ENCODE data around the gene TRMT11. TPM values are rescaled to one million over a fixed set of nuclear protein-coding genes. Genes with fewer than 3 reads are reported as not detected.

Gene TRMT11
- polyA plus RNA-seq, 1 of the 3 experiments (the other 2 are of a cell fraction), result 15.0 TPM

DNA sequence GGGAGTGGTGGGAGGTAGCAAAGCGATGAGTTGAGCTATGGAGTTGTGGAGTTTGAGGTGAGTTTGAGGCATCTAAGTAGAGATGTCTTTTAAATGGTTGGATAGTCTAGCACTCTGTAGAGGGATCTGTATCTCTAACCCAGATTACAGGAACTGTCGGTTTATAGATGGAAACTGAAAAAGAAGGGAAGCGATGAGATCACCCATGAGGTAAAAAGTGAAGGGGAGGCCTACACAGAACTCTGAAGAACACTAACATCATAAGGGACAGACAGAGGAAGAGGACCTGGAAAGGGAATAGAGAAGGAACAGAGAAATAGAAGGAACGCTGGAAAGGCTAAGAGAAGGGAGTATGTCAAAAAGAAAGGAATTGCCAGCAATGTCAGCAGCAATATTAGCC is 27.3 kb upstream of the TRMT11 start:
- H3K9ac ChIP-seq, result no peak overlapping the region
- peaks cover 4% of the 10 kb centered on the region for H3F3A ChIP-seq (replicated peaks; ENCODE audit: insufficient read depth)
- H4K20me1 ChIP-seq (ENCODE audit: insufficient read depth), result no peaks in the 10 kb centered on the region
- no peaks in the 10 kb centered on the region for H3K9me2 ChIP-seq
- 96% methylated on average over 4 of the region's 4 CpGs for WGBS (ENCODE audit: low lambda C conversion rate)
- H2AFZ ChIP-seq (ENCODE audit: low read depth), result no peak overlapping the region
- peaks cover 8 to 11% of the 10 kb centered on the region in 2 experiments; a peak in 3 of 4 replicates for H3K4me1 ChIP-seq (ENCODE audit: control insufficient read depth in 1 of 2, insufficient read depth in 2 of 2, low read depth in 1 of 2, low read length in 1 of 2)
- H3K27ac ChIP-seq (ENCODE audit: low read depth in 2 of 2, low read length in 1 of 2), result no peak overlapping the region
- ChIA-PET POLR2A (interaction anchor here (1.4 kb wide), 1 partner anchor 178 kb away, joined by 3 read pairs; no protein-coding TSS in a partner anchor), CTCF (interaction anchor here (1.2 to 6.4 kb wide), 3 partner anchors 16 to 179 kb away, joined by 3 to 58 read pairs (median 46); no protein-coding TSS in a partner anchor)
- peaks cover 0 to 2% of the 10 kb centered on the region in 2 experiments for H3K36me3 ChIP-seq (replicated peaks in 1 of 2; ENCODE audit: control insufficient read depth in 1 of 2, insufficient read depth in 2 of 2, low read length in 1 of 2)
- H3K4me2 ChIP-seq, result no peak overlapping the region
- no peak overlapping the region for H3K4me3 ChIP-seq (ENCODE audit: low read depth in 2 of 2, low read length in 1 of 2)
- H3K9me3 ChIP-seq, result no peaks in the 10 kb centered on the region
- no peaks in the 10 kb centered on the region for H3K27me3 ChIP-seq (ENCODE audit: insufficient read depth)
- TF ChIP-seq, protein P1, sequence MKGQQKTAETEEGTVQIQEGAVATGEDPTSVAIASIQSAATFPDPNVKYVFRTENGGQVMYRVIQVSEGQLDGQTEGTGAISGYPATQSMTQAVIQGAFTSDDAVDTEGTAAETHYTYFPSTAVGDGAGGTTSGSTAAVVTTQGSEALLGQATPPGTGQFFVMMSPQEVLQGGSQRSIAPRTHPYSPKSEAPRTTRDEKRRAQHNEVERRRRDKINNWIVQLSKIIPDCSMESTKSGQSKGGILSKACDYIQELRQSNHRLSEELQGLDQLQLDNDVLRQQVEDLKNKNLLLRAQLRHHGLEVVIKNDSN (IDR thresholded peaks at IDR 0.05; ENCODE audit: borderline replicate concordance, low read depth), result no peak
- TF ChIP-seq TEAD4 (IDR thresholded peaks at IDR 0.05; ENCODE audit: borderline replicate concordance, insufficient read depth), result no peak
- TF ChIP-seq EP300 (IDR thresholded peaks at IDR 0.05; ENCODE audit: borderline replicate concordance in 1 of 2, low read depth in 1 of 2, low read length in 1 of 2), result no peak
- H3K79me2 ChIP-seq (ENCODE audit: insufficient read depth), result peaks cover 14% of the 10 kb centered on the region; the same call in 1 of the 2 replicates
- DNase-seq, result no peak

DNA sequence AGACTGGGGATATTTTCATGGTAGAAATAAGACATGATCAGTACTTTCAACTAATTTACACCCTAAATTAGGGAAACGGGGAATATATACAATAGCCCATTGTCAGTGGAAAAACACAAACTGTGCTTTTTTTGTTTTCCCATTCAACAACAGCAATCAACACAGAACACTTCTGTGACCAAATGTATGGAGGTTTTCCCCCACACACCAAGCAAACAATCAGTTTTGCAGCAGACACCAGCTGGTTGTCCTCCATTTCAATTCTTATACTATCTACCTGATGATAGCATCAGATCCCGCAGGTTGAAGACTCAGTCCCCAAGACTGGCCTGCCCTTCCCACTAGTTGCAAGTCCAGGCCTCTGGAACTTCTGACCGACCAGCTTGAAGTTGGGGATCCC is 25.2 kb upstream of the TRMT11 start:
- POLR2A ChIA-PET, result interaction anchor here (1.2 kb wide), 1 partner anchor 180 kb away, joined by 3 read pairs; no protein-coding TSS in a partner anchor
- no peak overlapping the region for H2AFZ ChIP-seq (ENCODE audit: low read depth)
- no peaks in the 10 kb centered on the region for H3K9me3 ChIP-seq

More for the DNA sequence above, 25.2 kb upstream of the TRMT11 start:
- H4K20me1 ChIP-seq (ENCODE audit: insufficient read depth), result no peaks in the 10 kb centered on the region
- no peak for DNase-seq
- H3F3A ChIP-seq (replicated peaks; ENCODE audit: insufficient read depth), result peaks cover 4% of the 10 kb centered on the region
- no peaks in the 10 kb centered on the region for H3K9me2 ChIP-seq
- no peaks in the 10 kb centered on the region for H3K27me3 ChIP-seq (ENCODE audit: insufficient read depth)
- peaks cover 14% of the 10 kb centered on the region; the same call in 1 of the 2 replicates for H3K79me2 ChIP-seq (ENCODE audit: insufficient read depth)
- H3K4me3 ChIP-seq (ENCODE audit: low read depth in 2 of 2, low read length in 1 of 2), result no peak overlapping the region
- no peak overlapping the region for H3K27ac ChIP-seq (ENCODE audit: low read depth in 2 of 2, low read length in 1 of 2)
- H3K36me3 ChIP-seq (replicated peaks in 1 of 2; ENCODE audit: control insufficient read depth in 1 of 2, insufficient read depth in 2 of 2, low read length in 1 of 2), result peaks cover 0 to 2% of the 10 kb centered on the region in 2 experiments
- CTCF ChIA-PET, result interaction anchor here (0.9 to 6.4 kb wide), 5 partner anchors 14 to 180 kb away, joined by 3 to 46 read pairs (median 4); partner anchors contain the start of gene NCOA7
- TF ChIP-seq FOXJ3 (CRISPR knock-in tag; IDR thresholded peaks at IDR 0.05) (no peak), FOXM1 (IDR thresholded peaks at IDR 0.05; ENCODE audit: low read depth) (no peak), SMC3 (IDR thresholded peaks at IDR 0.05; ENCODE audit: low read depth, low read length) (no peak), ELF1 (IDR thresholded peaks at IDR 0.05) (no peak), FOSL2 (IDR thresholded peaks at IDR 0.05; ENCODE audit: borderline replicate concordance, low read depth) (no peak), TEAD4 (IDR thresholded peaks at IDR 0.05; ENCODE audit: borderline replicate concordance, insufficient read depth) (no peak), NFIC (IDR thresholded peaks at IDR 0.05; ENCODE audit: borderline replicate concordance) (no peak), POLR2AphosphoS5 (IDR thresholded peaks at IDR 0.05; ENCODE audit: low read depth, low read length) (no peak), JUND (IDR thresholded peaks at IDR 0.05) (no peak), MEF2A (IDR thresholded peaks at IDR 0.05; ENCODE audit: borderline replicate concordance, low read depth) (no peak), TAF1 (IDR thresholded peaks at IDR 0.05; ENCODE audit: borderline replicate concordance, low read depth, low read length) (no peak), EZH2phosphoT487 (IDR thresholded peaks at IDR 0.05; ENCODE audit: borderline replicate concordance, low read depth) (no peak), RFX5 (IDR thresholded peaks at IDR 0.05; ENCODE audit: low read length) (no peak), NRF1 (IDR thresholded peaks at IDR 0.05; ENCODE audit: low read depth, low read length) (no peak)
- TF ChIP-seq, protein P2, sequence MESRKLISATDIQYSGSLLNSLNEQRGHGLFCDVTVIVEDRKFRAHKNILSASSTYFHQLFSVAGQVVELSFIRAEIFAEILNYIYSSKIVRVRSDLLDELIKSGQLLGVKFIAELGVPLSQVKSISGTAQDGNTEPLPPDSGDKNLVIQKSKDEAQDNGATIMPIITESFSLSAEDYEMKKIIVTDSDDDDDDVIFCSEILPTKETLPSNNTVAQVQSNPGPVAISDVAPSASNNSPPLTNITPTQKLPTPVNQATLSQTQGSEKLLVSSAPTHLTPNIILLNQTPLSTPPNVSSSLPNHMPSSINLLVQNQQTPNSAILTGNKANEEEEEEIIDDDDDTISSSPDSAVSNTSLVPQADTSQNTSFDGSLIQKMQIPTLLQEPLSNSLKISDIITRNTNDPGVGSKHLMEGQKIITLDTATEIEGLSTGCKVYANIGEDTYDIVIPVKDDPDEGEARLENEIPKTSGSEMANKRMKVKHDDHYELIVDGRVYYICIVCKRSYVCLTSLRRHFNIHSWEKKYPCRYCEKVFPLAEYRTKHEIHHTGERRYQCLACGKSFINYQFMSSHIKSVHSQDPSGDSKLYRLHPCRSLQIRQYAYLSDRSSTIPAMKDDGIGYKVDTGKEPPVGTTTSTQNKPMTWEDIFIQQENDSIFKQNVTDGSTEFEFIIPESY (IDR thresholded peaks at IDR 0.05; ENCODE audit: borderline replicate concordance, low read depth), result no peak
- H3K4me1 ChIP-seq (ENCODE audit: control insufficient read depth in 1 of 2, insufficient read depth in 2 of 2, low read depth in 1 of 2, low read length in 1 of 2), result peaks cover 8 to 11% of the 10 kb centered on the region in 2 experiments; a peak in 3 of 4 replicates
- no peak overlapping the region for H3K4me2 ChIP-seq
- 96% methylated on average over 3 of the region's 3 CpGs for WGBS (ENCODE audit: low lambda C conversion rate)
- no peak overlapping the region for H3K9ac ChIP-seq
